Activated T-cell treated with anti-CD3 and anti-CD28 coated beads for 4 hours (primary cell): ENCODE results near the gene CHN1.

ENCODE experiments used
- DNase-seq: peaks from one replicate; pipeline ENCODE4 v3.0.0-alpha.2; 2020

The CHN1 gene

DNA sequence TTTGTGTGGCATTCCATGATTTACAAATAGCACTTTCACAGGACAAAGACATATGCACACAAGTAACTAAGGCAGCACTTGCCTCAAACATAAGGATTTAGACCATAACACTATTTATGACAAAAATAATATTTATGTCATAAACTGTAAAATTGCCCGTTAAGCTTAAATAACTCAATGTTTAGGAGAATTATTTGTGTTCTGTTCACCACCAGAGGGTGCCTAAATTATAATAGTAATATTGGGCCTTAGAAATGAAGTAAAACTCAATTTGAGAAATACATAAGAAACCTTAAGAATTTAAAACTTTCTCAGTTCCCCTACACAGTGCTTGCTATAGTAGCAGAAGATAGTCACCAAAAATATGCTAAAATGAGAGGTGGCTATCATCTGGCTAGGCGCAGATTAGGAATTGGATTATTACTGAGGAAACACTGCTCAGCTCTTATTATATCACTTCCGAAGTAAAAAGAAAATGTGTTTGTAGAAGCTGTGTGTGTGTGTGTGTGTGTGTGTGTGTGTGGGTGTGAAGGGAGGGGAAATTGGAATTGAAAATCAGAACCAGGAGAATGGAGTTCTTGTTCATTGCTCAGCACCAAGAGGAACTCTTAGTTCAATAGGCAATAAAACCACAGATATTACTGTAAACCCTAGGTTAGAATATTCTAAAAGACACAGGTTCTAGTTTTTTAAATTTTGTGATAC, 4.9 kb upstream of the CHN1 start:
- DNase-seq, result no peak

DNA sequence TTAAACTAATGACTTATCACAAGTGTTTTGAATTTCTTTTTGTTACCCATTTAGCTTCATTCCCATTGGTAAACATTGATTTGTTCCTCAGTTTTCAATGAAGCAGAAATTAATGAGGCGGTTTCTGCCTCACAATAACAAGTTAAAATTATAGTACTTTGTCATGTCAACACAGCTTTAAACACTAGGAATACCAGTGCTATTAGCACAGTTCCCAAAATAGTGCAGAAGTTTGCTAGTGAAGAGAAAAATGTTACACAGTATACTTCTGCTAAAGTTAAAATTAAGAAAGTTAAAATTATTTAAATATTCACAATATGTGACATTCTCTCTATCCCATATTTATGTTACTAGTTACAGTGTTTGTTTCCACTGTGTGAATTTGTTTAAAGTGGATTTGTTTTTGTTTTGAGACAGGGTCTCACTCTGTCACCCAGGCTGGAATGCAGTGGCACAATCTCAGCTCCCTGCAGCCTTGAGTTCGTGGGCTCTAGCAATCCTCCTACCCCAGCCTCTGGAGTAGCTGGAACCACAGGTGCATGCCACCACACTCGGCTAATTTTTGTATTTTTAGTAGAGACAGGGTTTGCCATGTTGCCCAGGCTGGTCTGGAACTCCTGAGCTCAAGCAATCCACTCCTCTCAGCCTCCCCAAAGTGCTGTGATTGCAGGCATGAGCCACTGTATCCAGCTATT, 3.8 kb upstream of the CHN1 start:
- no peak for DNase-seq

DNA sequence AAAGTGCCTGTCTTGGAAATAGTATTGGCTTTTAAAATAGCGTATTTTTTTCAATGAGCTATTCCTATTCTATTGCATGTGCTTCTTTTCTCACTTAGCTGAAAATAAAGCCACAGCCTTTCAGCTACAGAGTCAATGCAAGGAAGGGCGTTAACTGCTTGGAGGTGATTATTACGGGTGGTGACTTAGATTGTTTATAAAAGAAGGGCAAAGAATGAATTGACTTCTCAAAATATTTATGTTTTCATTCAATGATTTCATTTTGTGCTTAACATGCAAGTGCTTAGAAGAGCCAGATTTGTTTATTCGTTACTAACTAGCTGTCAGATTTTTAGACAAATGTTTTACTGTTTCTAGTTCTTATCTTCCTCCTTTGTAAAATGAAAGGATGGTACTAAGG, 2.8 kb upstream of the CHN1 start:
- no peak for DNase-seq

DNA sequence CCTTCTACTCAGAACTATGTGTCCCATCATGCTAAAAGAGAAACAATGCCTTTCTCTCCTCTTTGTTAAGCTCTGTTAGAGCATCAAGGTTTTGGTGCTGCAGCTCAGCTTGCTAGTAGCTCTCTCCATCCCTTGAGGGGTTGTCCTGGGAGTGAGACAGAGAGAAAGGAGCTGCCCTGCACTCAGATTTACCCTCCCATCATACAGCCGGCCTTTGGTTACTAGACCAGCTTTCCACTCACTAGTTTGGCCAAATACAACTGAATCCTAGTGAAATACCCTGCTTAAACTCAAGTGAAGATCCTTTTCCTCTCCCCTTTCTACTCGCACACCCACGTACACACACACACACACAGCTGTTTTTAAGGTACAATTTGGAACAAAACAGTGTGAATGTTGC, 2.3 kb upstream of the CHN1 start:
- no peak for DNase-seq

DNA sequence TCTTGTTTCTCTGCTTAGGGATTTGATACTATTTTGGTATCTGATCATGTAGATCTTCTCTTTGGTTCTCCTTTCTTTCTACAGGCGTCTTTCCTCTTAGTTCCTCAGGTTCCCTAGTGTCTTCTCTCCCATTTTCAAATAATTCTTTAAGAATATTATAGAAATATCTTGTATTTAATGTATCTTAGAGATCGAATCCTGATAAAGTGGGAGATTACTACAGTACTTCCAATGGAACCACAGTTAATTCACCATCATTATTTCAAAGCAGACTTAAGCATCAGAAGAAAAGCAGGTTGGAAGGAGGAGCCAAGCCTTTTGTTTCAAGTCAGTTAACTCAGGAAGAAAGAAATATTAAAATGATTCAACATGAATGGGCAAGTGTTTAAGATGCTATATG, 1.1 kb upstream of the CHN1 start:
- DNase-seq, result no peak

DNA sequence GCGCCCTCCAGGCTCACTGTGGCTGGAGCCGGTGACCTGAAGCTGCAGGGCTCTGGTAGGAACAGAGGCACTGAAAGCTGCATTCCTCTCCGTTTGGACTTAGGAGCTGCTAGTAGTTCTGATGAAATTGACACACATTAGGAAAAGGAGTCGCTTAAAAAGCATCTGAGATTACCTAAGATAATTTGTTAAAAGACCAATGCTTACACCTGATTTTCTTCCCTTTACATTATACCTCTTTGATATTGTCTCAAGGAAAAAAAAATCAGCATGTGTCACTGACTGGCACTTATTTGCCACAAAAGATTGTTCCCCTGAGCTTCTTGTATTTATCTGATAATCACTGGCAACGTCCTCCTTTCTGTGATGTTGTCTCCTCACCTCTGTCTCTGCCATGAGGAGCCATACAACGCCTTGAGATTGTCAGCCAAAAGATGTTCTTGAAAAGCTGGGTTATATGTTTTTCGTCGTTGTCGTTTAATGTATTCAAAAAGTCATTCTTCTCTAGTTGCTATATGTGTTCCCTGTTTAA, 618 bp upstream of the CHN1 start:
- no peak for DNase-seq

DNA sequence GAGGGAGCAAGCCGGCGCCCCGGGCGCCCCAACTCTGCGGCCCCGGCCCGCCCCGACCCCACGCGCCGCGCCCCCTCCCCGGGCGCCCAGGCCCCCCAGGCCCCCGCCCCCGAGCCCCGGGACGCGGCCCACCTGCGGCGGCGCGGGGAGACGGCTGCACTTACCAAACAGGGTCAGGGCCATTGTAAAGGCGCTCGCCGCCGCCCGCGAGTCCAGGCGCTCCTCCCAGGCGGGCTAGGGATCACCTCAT, 526 bp downstream of the CHN1 start:
- no peak for DNase-seq

DNA sequence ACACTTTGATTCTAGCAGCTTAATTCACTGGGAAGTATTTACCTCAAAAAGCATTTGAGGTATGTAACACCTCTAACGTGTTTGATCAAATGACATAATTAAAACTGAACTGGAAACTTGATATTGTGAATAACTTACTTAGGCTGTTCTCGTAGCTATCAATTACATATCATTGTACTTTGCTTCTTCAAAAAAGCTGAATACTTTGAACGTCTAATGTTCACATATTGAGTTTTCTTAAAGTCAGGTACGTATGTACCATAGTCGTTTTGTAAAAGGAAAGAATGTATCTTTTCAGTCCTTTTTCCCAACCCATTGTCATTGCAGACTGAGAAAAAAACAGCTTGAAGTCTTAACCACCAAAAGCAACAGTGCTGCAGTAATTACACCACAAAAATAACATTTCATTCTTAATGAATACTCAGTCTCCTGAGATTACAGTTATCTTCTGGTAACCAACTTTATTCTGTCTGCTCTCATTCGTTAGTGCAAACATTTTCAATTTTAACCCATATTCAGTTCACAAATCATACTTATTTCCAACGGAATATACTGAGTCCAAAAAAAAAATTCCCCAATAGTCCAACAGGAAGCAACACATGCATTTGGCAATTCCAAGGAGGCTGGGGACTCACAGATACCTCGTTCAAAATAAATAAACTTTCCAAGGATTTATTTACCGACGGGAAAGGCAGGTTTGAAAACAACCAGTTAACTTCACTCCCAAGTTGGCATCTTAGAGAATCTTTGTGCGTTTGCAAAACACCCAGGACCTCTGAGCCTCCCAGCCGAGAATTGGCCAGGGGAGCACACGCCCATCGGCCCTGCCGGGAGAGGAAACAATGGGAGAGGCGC, 1.1 kb downstream of the CHN1 start:
- DNase-seq, result no peak

DNA sequence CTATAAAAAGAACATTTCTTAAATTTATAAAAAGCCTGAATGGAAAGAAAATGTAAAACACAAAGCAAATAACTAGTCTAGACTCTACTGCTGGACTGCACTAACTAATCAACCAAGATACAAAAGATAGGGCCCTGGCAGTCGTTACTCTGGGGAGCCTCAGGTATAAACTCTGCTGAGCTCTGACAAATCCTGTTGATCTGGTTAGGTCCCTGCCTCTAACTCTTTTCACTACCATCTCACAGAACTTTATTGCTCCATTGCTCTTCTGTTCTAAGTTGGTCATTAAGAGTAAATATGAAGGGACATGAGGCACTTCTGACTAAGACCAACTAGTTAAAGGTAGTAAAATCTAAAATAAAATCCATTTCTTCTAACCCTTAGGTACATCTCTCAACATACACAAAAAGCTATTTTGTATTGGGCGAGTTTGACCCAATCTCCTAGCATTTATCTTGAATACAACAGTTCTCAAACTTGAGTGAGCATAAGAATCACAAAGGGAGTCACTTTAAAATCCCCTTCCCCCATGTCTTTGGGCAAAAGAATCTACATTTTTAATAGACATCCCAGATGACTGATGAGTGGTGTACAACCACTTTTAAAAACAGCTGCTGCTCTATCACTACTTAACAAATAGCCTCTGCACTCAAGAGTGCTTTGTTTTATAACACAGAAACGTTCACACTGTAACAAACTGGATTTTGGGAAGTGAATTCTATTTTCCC, 2.5 kb downstream of the CHN1 start:
- no peak for DNase-seq

DNA sequence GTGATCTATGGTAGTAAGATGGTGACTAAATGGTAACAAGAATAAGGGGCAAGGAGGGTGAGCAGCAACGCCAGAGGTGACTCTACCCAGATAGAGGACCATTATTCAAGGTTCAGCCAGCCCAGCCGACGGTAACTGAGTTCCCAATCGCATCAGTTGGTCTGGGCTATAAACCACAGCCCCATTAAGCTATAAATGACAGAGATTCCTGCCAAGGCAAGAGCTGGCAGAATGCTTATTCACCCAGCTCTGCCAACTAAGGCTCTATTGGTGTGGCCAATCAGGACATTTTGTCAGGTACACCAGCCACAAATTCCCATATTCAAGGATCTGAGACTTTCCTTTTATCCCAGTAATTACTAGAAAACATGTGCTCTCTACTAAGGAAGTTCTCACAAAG, 3.6 kb downstream of the CHN1 start:
- no peak for DNase-seq

DNA sequence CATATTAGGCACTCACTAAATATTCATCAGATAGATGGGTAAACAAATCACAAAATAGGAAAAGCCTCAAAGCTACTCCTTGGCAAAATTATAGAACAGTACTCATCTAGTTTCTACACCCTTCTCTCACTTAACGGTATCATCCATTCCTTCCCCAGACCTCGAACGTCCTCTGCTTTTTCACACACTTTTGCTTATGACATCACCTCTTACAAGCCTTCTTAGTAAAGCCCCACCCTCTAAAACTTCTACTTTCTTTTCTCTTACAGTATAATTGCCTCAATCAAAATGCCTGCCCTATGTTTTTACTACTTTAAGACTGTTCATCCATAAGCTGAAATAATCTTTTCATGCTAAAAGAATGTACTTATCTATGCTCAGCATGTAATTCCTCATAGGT, 8.1 kb downstream of the CHN1 start:
- no peak for DNase-seq

DNA sequence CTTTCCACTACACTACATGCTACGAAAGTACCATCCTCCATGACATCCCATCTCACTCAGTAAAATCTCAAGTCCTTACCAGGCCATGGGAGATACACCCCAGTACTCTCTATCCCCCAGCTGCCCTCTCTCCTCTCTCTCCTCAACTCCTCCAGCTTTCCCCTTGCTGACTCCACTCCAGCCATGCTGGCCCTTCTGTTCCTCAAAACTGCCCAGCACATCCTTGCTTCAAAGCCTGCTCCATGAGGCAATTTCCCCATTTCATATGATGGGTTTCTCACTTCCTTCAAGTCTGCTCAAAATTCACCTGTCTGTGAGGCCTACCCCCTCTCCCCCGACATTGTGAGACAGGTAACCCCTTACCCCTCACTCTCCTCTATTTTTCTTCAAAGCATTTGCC, 8.6 kb downstream of the CHN1 start:
- DNase-seq, result no peak

DNA sequence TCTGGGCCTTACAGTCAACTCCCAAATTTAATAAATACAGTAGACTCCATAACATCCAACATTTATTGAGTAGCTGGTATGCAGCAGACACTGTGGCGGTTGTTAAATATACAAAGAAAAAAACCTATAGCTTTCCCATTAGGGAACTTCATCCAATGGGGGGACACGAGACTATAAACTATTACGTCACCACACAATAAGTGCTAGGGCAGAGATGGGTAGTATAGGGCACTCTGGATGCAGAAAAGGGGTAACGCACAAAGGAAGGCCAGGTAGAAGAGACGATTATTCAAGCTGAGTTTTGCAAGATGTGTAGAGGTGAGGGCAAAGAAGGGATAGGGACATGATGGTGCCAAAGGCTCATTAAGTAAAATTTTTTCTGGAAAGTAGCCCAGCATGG, 10.8 kb downstream of the CHN1 start:
- DNase-seq, result no peak

DNA sequence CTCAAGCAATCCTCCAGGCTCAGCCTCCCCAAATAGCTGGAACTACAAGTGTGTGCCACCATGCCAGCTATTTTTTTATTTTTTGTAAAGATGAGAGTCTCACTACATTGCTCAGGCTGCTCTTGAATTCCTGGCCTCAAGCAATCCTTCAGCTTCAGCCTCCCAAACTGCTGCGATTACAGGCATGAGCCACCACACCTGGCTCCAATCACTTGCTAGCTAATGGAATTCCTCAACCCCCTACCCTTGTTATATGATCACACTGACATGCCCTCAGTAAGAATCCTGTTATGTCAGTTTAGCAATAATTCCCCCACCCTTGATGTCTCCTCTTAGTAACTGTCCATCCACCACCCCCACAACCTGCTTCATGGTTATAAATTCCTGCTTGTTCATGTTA, 12.3 kb downstream of the CHN1 start:
- DNase-seq, result no peak

DNA sequence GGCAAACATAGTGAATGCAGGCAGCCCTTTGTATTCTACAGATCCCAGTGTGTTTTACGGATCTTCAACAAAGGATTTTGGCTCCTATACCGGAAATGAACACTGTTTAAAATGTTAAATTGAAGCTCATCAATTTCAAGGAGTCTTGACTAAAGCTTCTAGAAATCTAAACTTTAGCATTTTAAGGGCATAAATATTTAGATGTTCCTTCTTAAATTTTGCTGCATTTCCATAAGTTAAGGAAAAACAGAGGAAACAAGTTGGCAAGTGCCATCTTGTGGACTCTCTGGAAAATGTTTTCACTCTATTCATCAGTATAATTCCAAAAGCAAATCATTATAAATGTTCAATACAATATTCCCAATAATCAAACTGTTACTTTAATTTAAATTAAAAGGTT, 19.6 kb downstream of the CHN1 start:
- no peak for DNase-seq

DNA sequence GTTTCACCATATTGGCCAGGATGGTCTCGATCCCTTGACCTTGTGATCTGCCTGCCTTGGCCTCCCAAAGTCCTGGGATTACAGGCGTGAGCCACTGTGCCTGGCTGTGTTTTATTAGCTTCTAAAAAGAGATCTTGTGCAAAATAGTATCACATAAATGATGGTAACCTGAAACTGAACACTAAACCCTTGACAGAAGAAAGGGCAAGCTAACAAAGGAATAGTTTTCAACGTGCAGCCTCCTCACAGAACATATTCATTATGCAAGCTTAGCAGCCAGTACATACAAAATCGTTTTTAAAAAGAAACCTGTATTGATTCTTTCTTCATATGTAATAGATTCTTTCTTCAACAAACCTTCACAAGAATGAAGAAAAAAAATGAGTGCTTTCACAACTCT, 20.6 kb downstream of the CHN1 start:
- DNase-seq, result no peak

DNA sequence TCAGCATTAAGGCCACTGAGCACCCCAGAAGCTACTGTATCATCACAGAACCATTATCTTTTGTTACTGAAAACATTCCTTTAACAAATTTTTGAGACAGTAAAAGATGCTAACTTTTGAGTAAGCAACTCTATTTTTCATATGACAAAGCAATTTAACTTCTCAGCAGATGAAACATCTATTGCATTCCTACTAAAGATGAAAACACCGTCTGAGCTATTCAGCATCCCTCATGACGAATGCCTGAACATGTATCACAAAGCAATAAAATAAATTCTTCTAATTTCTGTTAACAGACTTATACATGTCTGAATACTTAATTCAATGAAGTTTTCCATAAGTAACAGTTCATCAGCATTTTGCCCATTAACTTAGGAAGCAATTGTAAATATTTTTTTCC, 23.9 kb downstream of the CHN1 start:
- DNase-seq, result no peak

DNA sequence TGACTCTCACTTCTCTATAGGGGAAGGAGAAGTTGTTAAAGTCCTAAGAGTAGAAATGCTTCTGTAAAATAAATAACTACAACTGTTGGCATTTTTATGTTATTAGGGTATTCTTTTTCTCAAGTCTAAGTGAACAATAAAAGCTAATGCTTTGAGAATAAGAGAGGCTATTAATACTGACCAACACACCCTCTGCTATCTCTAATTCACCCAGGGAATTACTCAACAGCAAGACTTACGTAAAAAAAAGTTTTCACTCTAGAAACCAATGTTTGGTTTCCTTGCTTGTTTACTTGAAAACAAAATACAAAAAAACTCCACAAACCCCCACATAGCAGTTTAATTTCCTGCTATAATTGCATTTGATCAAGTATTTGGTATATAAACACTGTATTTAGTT, 25.2 kb downstream of the CHN1 start:
- DNase-seq, result no peak

DNA sequence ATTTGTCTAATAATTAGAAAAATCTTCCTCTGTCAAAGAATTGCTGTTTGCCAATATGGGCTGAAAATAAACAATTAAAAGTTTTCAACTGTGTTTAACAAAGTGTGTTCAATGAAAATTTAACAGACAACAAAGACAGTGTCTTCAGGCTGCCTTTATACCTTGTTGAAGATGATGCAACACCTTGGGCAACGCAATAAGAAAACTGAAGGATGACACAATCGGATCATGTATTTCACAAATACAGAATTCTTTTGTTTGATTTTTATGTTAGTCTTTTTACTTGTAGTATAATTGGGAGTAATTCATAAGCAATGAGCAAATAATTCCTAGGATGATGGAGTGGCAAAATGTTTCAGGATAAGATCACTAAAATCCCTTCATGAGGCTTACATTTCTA, 27.8 kb downstream of the CHN1 start:
- DNase-seq, result no peak

DNA sequence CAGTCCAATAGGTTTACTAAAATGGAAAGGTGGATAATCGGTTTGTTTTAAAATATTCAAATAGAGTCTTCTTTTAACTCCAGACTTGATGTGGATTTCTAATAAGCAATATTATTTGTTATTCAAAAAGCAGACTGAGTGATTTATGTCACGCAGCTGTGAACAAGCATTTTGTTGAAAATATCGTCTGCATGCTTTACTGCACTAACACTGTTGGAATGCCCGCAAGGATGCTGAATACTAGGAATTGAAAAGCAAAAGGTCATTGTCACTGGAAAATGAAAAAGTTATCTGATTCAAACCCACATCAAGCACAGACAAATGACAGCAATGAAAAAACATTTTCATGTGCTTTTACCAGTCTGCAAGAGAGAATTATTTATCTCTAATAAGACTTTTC, 31.1 kb downstream of the CHN1 start:
- no peak for DNase-seq

DNA sequence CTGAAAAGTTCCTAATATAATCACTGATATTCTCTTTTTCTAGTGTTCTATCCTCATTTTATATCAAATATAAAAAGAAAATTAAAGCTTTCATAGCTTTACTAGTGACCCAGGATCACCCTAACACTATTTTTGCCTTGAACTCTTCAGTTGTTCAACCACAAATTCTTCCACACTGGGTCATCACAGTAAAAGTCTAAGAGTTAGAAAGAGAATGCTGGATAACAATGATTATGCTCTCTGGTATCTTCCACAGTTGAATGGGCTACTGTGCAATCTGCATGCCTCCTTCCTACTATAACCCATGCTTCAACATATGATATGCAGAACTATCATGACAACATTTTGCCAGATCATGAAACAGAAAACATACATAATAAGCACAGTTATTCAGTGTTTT, 32.3 kb downstream of the CHN1 start:
- DNase-seq, result no peak

DNA sequence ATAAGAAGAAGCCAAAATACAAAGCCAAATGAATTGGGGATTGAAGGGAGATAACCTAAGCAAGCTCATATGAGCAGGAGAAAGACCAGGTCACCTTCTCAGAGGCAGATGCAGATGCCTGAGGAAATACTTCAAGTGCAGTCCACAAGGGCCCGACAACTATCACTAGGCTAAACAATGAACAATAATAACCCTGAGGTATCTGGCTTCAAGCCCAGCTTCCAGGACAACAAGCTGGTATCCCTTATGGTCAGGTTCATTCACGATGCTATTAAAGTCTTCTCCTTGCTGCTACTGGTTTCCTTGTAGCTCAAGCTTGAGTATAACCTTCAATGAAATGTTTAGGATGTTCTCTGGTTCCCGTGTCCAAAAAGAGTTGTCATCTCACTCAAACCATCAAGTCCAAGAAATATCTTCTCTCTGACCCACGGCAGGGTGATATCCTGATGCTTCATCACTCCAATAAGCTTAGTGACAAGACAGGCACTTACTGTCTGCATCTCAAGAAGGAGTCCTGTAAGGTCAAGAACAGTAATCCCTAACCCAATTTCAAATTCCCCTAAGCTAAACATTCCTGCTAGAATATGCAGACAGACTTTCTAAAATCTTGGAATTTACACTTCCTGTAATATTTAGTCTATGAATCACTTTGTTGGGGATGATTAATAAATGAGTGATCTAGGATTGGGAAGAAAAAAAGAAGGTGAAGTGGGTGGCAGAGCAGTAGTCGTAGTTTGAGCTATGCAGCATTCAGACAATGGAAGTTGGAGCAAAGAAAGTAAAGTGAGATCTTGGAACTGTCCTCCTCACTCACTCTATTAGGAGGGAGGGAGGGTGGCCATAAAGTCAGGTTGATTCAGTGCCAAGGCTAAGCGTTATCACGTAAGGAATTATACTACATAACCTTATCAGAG, 33.1 kb downstream of the CHN1 start:
- no peak for DNase-seq
